MCF 10A (cell line): ENCODE data around the gene TMEM214. TPM values are rescaled to one million over a fixed set of nuclear protein-coding genes. Genes with fewer than 3 reads are reported as not detected.

Experiments
- BruUV-seq: library from RNA; stranded (reverse); fragments of 400-500 nt; replicated peaks from 2 replicates; lab custom pipeline; 2021; lab: Mats Ljungman, UMichigan
- CTCF ChIA-PET: fragments of 300-600 bp; sonication (Branson Sonifier 250); formaldehyde crosslinking; extraction: SDS; loops from one replicate; lab custom pipeline; 2021; ENCODE audit warnings: antibody characterized with exemption, inconsistent platforms; lab: Yijun Ruan, JAX
- POLR2A ChIA-PET: fragments of 300-600, 350-650 bp; sonication (Branson Sonifier 250); formaldehyde crosslinking; extraction: SDS; loops from one replicate; lab custom pipeline; 2020; ENCODE audit warnings: antibody characterized with exemption, inconsistent platforms; lab: Yijun Ruan, JAX
- DNase-seq: peaks from one replicate; pipeline ENCODE4 v3.0.0-alpha.2; 2018; ENCODE audit not compliant: unreplicated experiment
- H3K27ac Mint-ChIP-seq: one replicate; pipeline ENCODE4 v1.8.0; 2022; ENCODE audit warnings: mild to moderate bottlenecking, low read depth, mixed read lengths; ENCODE audit not compliant: unreplicated experiment
- H3K27me3 Mint-ChIP-seq: one replicate; pipeline ENCODE4 v1.8.0; 2022; ENCODE audit warnings: mixed read lengths; ENCODE audit not compliant: insufficient read depth, unreplicated experiment
- H3K36me3 Mint-ChIP-seq: one replicate; pipeline ENCODE4 v1.8.0; 2022; ENCODE audit warnings: mild to moderate bottlenecking, moderate library complexity, mixed read lengths; ENCODE audit not compliant: insufficient read depth, unreplicated experiment
- H3K4me1 Mint-ChIP-seq: one replicate; pipeline ENCODE4 v1.8.0; 2022; ENCODE audit warnings: mixed read lengths; ENCODE audit not compliant: insufficient read depth, unreplicated experiment
- H3K4me3 Mint-ChIP-seq: one replicate; pipeline ENCODE4 v1.8.0; 2022; ENCODE audit warnings: mild to moderate bottlenecking, moderate library complexity, mixed read lengths; ENCODE audit not compliant: unreplicated experiment
- H3K9me3 Mint-ChIP-seq: one replicate; pipeline ENCODE4 v1.8.0; 2022; ENCODE audit warnings: mixed read lengths; ENCODE audit not compliant: unreplicated experiment
- CTCF ChIP-seq: fragments of 200-600 bp; IDR thresholded peaks from one replicate; pipeline ENCODE4 v1.8.0; 2022; ENCODE audit warnings: antibody characterized with exemption, mild to moderate bottlenecking; ENCODE audit not compliant: unreplicated experiment
- intact Hi-C: fragments of 100-400 bp; cut with micrococcal nuclease; formaldehyde crosslinking; loops from 2 replicates; pipeline ENCODE4 v1.14.1; 2022
- total RNA-seq: library from RNA; stranded (reverse); gene quantifications from 2 replicates; pipeline ENCODE4 v1.2.3, GENCODE V29; 2022

Gene TMEM214
- total RNA-seq, 1 experiment from 2014 or later: 118 TPM

GRCh38 chr2:27077231-27077630, 44.5 kb downstream of the TMEM214 start:
- intact Hi-C loops: no loop called here
- Mint-ChIP-seq H3K4me3 (no peak overlapping the region), H3K27ac (no peak overlapping the region), H3K4me1 (peaks cover 18% of the 10 kb centered on the region), H3K36me3 (no peaks in the 10 kb centered on the region), H3K27me3 (peaks cover 28% of the 10 kb centered on the region), H3K9me3 (no peaks in the 10 kb centered on the region)
- ChIA-PET POLR2A (interaction anchor here (0.9 to 1.2 kb wide), 2 partner anchors 24 to 27 kb away, joined by 3 to 4 read pairs; no protein-coding TSS in a partner anchor), CTCF (interaction anchor here (0.6 to 1.7 kb wide), 2 partner anchors 60 to 293 kb away, joined by 3 read pairs; partner anchors contain the start of genes EIF2B4 and SNX17)
- BruUV-seq: no TSS peak
- no peak for TF ChIP-seq CTCF
- DNase-seq: no peak

- Mint-ChIP-seq H3K36me3 (no peaks in the 10 kb centered on the region), H3K4me1 (peaks cover 18% of the 10 kb centered on the region), H3K9me3 (no peaks in the 10 kb centered on the region), H3K27ac (peak within 1 kb of the TSS; percentile 20), H3K27me3 (peaks cover 28% of the 10 kb centered on the region), H3K4me3 (no peak within 1 kb of the TSS)
- no peak for TF ChIP-seq CTCF
- intact Hi-C loops: no loop called here
- ChIA-PET CTCF (interaction anchor here (0.6 to 0.8 kb wide), 3 partner anchors 11 to 201 kb away, joined by 3 read pairs; no protein-coding TSS in a partner anchor), POLR2A (interaction anchor here (0.5 to 1.1 kb wide), 4 partner anchors 23 to 378 kb away, joined by 3 to 4 read pairs (median 3); partner anchors contain the start of gene AGBL5)
- BruUV-seq: no TSS peak
- no peak for DNase-seq
Measured at GRCh38 chr2:27078267-27079194, 45.8 kb downstream of the TMEM214 start, which contains the start of gene EMILIN1. Gene EMILIN1, plus strand, starts transcription at chr2:27078615. Its CDS starts 451 bp downstream, at chr2:27079066.

GRCh38 chr2:27079233-27080139, 46.7 kb downstream of the TMEM214 start:
- TF ChIP-seq CTCF: no peak
- Mint-ChIP-seq H3K27me3 (peaks cover 28% of the 10 kb centered on the region), H3K36me3 (no peaks in the 10 kb centered on the region), H3K4me3 (no peak overlapping the region), H3K9me3 (no peaks in the 10 kb centered on the region), H3K4me1 (peaks cover 18% of the 10 kb centered on the region), H3K27ac (no peak overlapping the region)
- CTCF ChIA-PET: interaction anchor here (0.6 to 1.3 kb wide), 4 partner anchors 12 to 200 kb away, joined by 3 to 10 read pairs (median 3); no protein-coding TSS in a partner anchor
- no TSS peak for BruUV-seq
- intact Hi-C loops: no loop called here
- POLR2A ChIA-PET: interaction anchor here (1.1 to 3.0 kb wide), 2 partner anchors 8 to 28 kb away, joined by 4 to 18 read pairs; partner anchors contain the start of genes AGBL5 and OST4
- DNase-seq: no peak
